ENCODE results near the gene OR4S1. TPM values are rescaled to one million over a fixed set of nuclear protein-coding genes. Genes with fewer than 3 reads are reported as not detected.
"Not testable (repeated sequence)": the region's sequence is repeated elsewhere in the genome, so short reads cannot be mapped to it uniquely, and the experiment has no call there.

The OR4S1 gene
- polyA plus RNA-seq (2013, experiment 1 of 2; ENCODE audit: insufficient read length) = not detected
- not detected for polyA plus RNA-seq (2013, experiment 2 of 2; ENCODE audit: insufficient read length)

- no peak for DNase-seq
Observed at GRCh38 chr11:48305923-48306322, at the start of gene OR4S1. Gene OR4S1 (plus strand): TSS chr11:48306223. CDS start chr11:48306223, 0 bp downstream.

DNA sequence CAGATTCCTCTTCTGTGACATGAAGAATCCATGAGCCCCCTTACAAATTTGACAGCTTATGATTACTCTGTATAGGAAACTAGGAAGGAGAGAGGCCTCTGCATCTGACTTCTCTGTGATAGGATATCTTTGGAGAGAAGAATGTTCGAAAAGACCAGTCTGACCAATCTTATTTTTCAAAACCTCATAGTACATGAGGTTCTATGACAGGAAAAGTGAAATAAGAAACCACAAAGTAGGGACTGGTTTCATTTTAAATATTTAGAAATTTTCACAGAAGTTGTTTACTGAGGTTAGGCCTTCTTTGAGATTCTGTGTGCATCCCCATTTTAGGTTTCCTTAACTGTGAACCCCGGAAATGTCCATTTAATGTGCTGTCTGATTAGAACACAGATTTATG, 44.4 kb upstream of the OR4S1 start:
- no peak for DNase-seq

GRCh38 chr11:48263423-48263911, 42.6 kb upstream of the OR4S1 start, which contains the start of gene OR4X1:
Gene OR4X1 (plus strand): TSS chr11:48263861. CDS start chr11:48263861, 0 bp downstream.
- DNase-seq = no peak

- no peak for DNase-seq
Observed at GRCh38 chr11:48270621-48271020, 35.4 kb upstream of the OR4S1 start.

DNA sequence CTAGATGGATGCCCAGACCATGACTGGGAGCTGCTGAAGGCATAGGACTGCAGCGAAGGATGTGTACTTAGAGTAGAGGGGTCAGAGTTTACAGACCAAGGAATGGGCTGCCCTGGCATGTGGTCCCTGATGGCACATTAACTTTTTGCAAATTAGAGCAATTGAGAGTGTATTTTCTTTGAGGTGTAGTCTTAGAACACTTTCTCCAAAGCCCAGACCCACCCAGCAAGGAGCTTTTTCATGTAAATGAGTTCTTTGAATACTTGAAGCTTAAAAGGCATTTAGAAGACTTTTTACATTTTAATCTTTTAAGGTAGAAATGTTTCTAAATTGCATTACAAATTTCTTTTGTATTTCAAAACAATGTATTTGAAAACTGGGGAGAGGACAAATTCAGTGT, 33.4 kb upstream of the OR4S1 start:
- DNase-seq = no peak

- no peak for DNase-seq
Observed at GRCh38 chr11:48307760-48308386, 1.9 kb downstream of the OR4S1 start.

GRCh38 chr11:48313590-48313989, 7.6 kb downstream of the OR4S1 start:
- not testable (repeated sequence) for DNase-seq

- DNase-seq = not testable (repeated sequence)
Observed at GRCh38 chr11:48319813-48320212, 13.8 kb downstream of the OR4S1 start.

DNA sequence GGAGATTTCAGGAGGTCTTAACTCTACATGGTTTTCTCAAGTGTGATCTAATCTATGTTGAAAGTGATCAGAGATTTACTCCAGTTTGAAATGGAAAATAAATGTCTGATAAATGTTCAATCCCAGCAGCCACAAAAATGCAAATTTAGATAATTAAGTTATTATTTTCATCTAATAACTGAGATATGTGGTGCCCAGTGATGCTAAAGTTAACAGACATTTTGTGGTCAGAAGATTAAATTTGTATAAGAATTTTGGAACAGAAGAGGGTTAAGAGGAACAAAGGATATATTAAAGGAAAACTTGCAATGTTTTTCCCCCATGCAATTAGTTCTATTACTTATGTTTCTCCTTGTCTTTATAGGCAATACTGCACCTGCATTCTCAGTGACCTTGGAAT, 18.6 kb downstream of the OR4S1 start, which contains the start of gene OR4C3:
Gene OR4C3, plus strand, starts transcription at position 301 of the 400 bp plus-strand sequence. CDS start 102 bp downstream, outside the sequence.
- DNase-seq = not testable (repeated sequence)

GRCh38 chr11:48341466-48341865, 35.4 kb downstream of the OR4S1 start:
- DNase-seq = no peak

GRCh38 chr11:48342505-48342904, 36.5 kb downstream of the OR4S1 start:
- not testable (repeated sequence) for DNase-seq

DNA sequence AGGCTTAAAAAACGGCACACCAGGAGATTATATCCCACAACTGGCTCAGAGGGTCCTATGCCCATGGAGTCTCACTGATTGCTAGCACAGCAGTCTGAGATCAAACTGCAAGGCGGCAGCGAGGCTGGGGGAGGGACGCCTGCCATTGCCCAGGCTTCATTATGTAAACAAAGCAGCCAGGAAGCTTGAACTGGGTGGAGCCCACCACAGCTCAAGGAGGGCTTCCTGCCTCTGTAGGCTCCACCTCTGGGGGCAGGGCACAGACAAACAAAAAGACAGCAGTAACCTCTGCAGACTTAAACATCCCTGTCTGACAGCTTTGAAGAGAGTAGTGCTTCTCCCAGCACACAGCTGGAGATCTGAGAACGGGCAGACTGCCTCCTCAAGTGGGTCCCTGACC, 40.3 kb downstream of the OR4S1 start:
- DNase-seq = not testable (repeated sequence)

- no peak for DNase-seq
Observed at GRCh38 chr11:48354013-48354412, 48.0 kb downstream of the OR4S1 start.

- no peak for DNase-seq
Observed at GRCh38 chr11:48354677-48355076, 48.7 kb downstream of the OR4S1 start.

Data from fibroblast of skin of abdomen (primary cell).